Transverse colon (tissue), 4 donors: ENCODE results near the gene GLI3.

Experiments
- CTCF ChIP-seq, 5 experiments: fragments of 200-600 bp in 3 of 5; fragments of 450-650 bp in 2 of 5; sonication (generic) in 3 of 5; IDR thresholded peaks; 1 replicate in 2 of 5; 2 replicates in 3 of 5; pipeline ENCODE4 v1.5.1; 2016 to 2017; ENCODE audit warnings: antibody characterized with exemption in 5 of 5, inconsistent platforms in 3 of 5, mild to moderate bottlenecking in 2 of 5, moderate library complexity in 1 of 5
- EP300 ChIP-seq: sonication (generic); formaldehyde crosslinking; IDR thresholded peaks from one replicate; pipeline ENCODE4 v1.6.1; 2017; ENCODE audit warnings: antibody characterized with exemption, low read depth
- POLR2A ChIP-seq: fragments of 450-650 bp; IDR thresholded peaks from one replicate; pipeline ENCODE4 v1.6.1; 2016; ENCODE audit warnings: antibody characterized with exemption, mild to moderate bottlenecking, moderate library complexity
- POLR2AphosphoS5 ChIP-seq, 3 donors: sonication (generic); formaldehyde crosslinking; IDR thresholded peaks; one replicate each; pipeline ENCODE4 v1.6.1; 2016; ENCODE audit warnings: antibody characterized with exemption in 3 of 3

GRCh38 chr7:42235741-42236161 lies 1.3 kb downstream of the GLI3 start:
- no peak for TF ChIP-seq CTCF (IDR thresholded peaks at IDR 0.05)
- TF ChIP-seq POLR2A = no peak
- TF ChIP-seq POLR2AphosphoS5 (IDR thresholded peaks at IDR 0.05) = no peak
- no peak for TF ChIP-seq EP300
